ENCODE measurements around the gene NAT16. TPM values are rescaled to one million over a fixed set of nuclear protein-coding genes. Genes with fewer than 3 reads are reported as not detected.

The NAT16 gene
- total RNA-seq (0.27 TPM in 1 of 2 replicates, not detected in the other), polyA plus RNA-seq (not detected in 2 replicates)

DNA sequence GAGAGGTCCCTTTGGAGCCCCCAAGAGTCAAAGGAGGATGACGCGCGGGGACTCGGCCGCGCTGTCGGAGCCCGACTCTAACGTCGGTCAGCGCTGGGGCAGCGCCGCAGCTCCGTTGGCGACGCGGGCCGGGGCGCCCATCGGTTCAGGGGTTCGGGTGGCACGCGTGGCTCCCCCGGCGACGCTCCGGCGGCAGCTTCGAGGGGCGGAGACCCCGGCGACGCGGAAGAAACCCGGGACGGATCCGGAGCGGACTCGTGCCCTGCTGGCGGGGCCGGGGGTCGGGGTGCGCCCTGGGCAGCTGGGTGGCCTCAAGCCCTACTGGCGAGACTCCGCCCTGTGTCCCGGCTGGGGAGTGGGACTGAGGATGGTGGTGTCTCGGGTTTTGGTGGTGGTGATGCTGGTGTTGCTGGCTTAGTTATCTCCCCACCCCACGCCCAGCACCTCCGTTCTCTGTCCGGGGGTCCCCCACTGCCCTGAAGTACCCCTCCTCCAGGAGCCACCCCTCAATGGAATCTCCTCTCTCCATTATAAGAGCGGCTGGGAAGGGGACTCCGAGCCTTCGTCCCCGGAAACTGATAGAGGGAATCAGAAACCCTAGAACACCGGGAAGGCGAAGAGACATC lies at the start of gene NAT16:
Gene NAT16 (minus strand): TSS at position 164 of the 626 bp plus-strand sequence. CDS start 5,486 bp downstream, outside the sequence.
- H3K4me1 ChIP-seq (ENCODE audit: low read depth) = peaks cover 5% of the 10 kb centered on the region
- H3K9me3 ChIP-seq (ENCODE audit: low read depth) = no peaks in the 10 kb centered on the region
- H3K4me3 ChIP-seq = peak within 1 kb of the TSS; percentile 15
- peaks cover 68% of the 10 kb centered on the region for H3K27me3 ChIP-seq
- no peak within 1 kb of the TSS for H3K27ac ChIP-seq
- TF ChIP-seq, protein P1, sequence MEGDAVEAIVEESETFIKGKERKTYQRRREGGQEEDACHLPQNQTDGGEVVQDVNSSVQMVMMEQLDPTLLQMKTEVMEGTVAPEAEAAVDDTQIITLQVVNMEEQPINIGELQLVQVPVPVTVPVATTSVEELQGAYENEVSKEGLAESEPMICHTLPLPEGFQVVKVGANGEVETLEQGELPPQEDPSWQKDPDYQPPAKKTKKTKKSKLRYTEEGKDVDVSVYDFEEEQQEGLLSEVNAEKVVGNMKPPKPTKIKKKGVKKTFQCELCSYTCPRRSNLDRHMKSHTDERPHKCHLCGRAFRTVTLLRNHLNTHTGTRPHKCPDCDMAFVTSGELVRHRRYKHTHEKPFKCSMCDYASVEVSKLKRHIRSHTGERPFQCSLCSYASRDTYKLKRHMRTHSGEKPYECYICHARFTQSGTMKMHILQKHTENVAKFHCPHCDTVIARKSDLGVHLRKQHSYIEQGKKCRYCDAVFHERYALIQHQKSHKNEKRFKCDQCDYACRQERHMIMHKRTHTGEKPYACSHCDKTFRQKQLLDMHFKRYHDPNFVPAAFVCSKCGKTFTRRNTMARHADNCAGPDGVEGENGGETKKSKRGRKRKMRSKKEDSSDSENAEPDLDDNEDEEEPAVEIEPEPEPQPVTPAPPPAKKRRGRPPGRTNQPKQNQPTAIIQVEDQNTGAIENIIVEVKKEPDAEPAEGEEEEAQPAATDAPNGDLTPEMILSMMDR (IDR thresholded peaks at IDR 0.05; ENCODE audit: low read depth, low read length) = no peak
- no peak for DNase-seq (ENCODE audit: low read depth in 1 of 2, low spot score in 1 of 2)
- no peaks in the 10 kb centered on the region for H3K36me3 ChIP-seq

DNA sequence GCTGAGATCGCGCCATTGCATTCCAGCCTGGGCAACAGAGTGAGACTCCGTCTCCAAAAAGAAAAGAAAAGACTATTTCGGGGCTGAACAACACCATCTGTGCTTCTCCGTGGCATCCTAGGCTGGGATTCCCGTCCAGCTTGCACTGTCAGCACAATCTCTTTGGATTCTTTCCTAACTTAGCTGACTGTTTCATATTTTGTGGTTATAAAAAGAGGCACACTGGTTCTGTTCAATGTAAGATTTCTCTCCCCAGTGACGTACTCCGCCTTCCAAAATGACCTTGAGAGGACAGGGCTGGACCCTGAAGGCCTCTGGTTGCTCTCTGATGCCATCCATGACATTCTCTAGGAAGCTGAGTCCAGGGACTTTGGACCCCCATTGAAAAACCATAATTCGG lies 46.6 kb upstream of the NAT16 start:
- Histone ChIP-seq H3K4me1 (ENCODE audit: low read depth) (no peaks in the 10 kb centered on the region), H3K4me3 (no peak overlapping the region), H3K27ac (no peak overlapping the region), H3K36me3 (peaks cover 11% of the 10 kb centered on the region), H3K27me3 (no peaks in the 10 kb centered on the region), H3K9me3 (ENCODE audit: low read depth) (no peaks in the 10 kb centered on the region)
- TF ChIP-seq, protein P1 (IDR thresholded peaks at IDR 0.05; ENCODE audit: low read depth, low read length) = no peak
- DNase-seq (ENCODE audit: low read depth in 1 of 2, low spot score in 1 of 2) = no peak

DNA sequence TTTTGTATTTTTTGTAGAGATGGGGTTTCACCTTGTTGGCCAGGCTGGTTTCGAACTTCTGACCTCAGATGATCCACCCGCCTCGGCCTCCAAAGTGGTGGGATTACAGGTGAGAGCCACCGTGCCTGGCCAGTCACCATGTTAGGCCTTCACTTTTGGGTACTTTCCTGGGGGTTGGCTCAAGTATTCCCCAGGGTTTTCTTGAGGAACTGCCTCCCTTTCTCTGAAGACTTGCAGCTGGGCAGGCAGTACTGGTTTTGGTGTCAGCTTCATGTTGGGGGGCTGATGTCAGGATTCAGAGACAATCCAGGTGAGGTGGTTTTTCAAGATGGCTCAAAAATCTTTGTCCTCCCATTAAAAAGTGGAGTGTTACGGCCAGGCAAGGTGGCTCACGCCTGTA lies 45.6 kb upstream of the NAT16 start:
- Histone ChIP-seq H3K27ac (no peak overlapping the region), H3K27me3 (no peaks in the 10 kb centered on the region), H3K9me3 (ENCODE audit: low read depth) (no peaks in the 10 kb centered on the region), H3K36me3 (peaks cover 11% of the 10 kb centered on the region), H3K4me3 (no peak overlapping the region), H3K4me1 (ENCODE audit: low read depth) (no peaks in the 10 kb centered on the region)
- no peak for DNase-seq (ENCODE audit: low read depth in 1 of 2, low spot score in 1 of 2)
- TF ChIP-seq, protein P1 (IDR thresholded peaks at IDR 0.05; ENCODE audit: low read depth, low read length) = no peak

DNA sequence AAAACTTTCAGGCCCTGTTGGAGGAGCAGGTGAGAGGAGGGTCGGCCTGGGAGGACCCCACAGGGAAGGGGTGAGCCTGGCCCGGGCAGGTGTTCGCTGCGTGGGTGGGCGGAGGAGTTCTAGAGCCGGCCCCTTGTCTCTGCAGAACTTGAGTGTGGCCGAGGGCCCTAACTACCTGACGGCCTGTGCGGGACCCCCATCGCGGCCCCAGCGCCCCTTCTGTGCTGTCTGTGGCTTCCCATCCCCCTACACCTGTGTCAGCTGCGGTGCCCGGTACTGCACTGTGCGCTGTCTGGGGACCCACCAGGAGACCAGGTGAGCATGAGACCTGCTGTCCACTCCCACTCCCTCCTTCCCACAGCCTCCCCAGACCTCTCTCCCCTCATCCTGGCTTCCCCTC lies 43.4 kb upstream of the NAT16 start:
- Histone ChIP-seq H3K27me3 (no peaks in the 10 kb centered on the region), H3K4me1 (ENCODE audit: low read depth) (peaks cover 6% of the 10 kb centered on the region), H3K36me3 (peaks cover 11% of the 10 kb centered on the region), H3K9me3 (ENCODE audit: low read depth) (no peaks in the 10 kb centered on the region), H3K4me3 (no peak overlapping the region), H3K27ac (no peak overlapping the region)
- no peak for DNase-seq (ENCODE audit: low read depth in 1 of 2, low spot score in 1 of 2)
- TF ChIP-seq, protein P1 (IDR thresholded peaks at IDR 0.05; ENCODE audit: low read depth, low read length) = no peak

DNA sequence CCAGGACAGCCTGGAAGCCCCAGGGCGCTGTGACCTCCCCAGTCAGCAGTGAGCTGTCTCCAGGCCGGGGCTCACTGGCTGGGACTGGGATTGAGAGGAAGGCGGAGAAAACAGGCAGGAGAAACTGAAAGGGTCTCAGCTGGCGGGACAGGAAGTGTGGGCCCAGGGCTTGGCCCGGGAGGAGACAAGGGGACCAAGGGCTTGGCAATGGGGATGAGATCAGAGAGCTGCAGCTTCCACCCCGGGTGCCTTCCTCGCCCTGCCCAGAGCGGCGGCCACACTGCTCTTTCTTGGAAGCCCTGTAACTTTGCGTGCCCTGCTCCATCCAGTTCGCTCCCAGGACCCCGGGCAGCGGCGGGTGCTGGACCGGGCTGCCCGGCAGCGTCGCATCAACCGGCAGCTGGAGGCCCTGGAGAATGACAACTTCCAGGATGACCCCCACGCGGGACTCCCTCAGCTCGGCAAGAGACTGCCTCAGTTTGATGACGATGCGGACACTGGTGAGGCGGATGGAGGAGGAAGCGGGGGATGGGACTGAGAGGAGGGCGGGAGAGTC lies 42.3 kb upstream of the NAT16 start:
- TF ChIP-seq, protein P1 (IDR thresholded peaks at IDR 0.05; ENCODE audit: low read depth, low read length) = no peak
- peaks cover 11% of the 10 kb centered on the region for H3K36me3 ChIP-seq
- no peak overlapping the region for H3K27ac ChIP-seq
- H3K9me3 ChIP-seq (ENCODE audit: low read depth) = no peaks in the 10 kb centered on the region
- no peak overlapping the region for H3K4me3 ChIP-seq
- DNase-seq (ENCODE audit: low read depth in 1 of 2, low spot score in 1 of 2) = no peak
- H3K27me3 ChIP-seq = no peaks in the 10 kb centered on the region
- H3K4me1 ChIP-seq (ENCODE audit: low read depth) = peaks cover 6% of the 10 kb centered on the region

Data from cardiac muscle cell (in vitro differentiated cells and primary cell).